GM12878 (cell line): ENCODE measurements around the gene ILKAP. TPM values are rescaled to one million over a fixed set of nuclear protein-coding genes. Genes with fewer than 3 reads are reported as not detected.

Source experiments
- ATAC-seq: fragments of 200-7000 bp; cut with Tn5 transposase; 3 replicates; pipeline ENCODE4 v1.9.1; 2020; ENCODE audit warnings: mild to moderate bottlenecking, moderate library complexity
- BruUV-seq: library from RNA; stranded (reverse); fragments of 400-500 nt; replicated peaks from 2 replicates; lab custom pipeline; 2021; lab: Mats Ljungman, UMichigan
- CTCF ChIA-PET: fragments of 300-600 bp; sonication (Branson Sonifier 250); formaldehyde crosslinking; extraction: SDS; loops from one replicate; lab custom pipeline; 2021; ENCODE audit warnings: inconsistent platforms; lab: Yijun Ruan, JAX
- POLR2A ChIA-PET: fragments of 350-600 bp; formaldehyde crosslinking; extraction: SDS; loops from one replicate; lab custom pipeline; 2021; ENCODE audit warnings: inconsistent platforms; lab: Charles Lee
- RAD21 ChIA-PET: fragments of 300-600 bp; sonication (Branson Sonifier 250); formaldehyde crosslinking; loops from one replicate; lab custom pipeline; 2023; ENCODE audit warnings: antibody characterized with exemption; ENCODE audit not compliant: unreplicated experiment; lab: Charles Lee
- SMC1A ChIA-PET: fragments of 300-600 bp; sonication (Branson Sonifier 250); formaldehyde crosslinking; loops from one replicate; lab custom pipeline; 2023; ENCODE audit not compliant: unreplicated experiment, uncharacterized antibody; lab: Charles Lee
- DNase-seq: peaks from one replicate; pipeline ENCODE4 v3.0.0-alpha.2; 2011; ENCODE audit warnings: low read depth, low spot score
- FAIRE-seq: peaks from 3 replicates; lab custom pipeline; 2011; peaks lifted over from hg19 to GRCh38; lab: Jason Lieb, UNC
- H2AFZ ChIP-seq: 2 replicates; pipeline ENCODE4 v1.6.0; 2011; ENCODE audit warnings: low read depth, low read length, control low read depth; ENCODE audit not compliant: control insufficient read depth
- H3K27ac ChIP-seq: 2 replicates; pipeline ENCODE4 v1.5.1; 2011; ENCODE audit warnings: control low read depth; ENCODE audit not compliant: control insufficient read depth, insufficient read depth
- H3K27me3 ChIP-seq, 2 experiments: replicated peaks in 1 of 2; 2 replicates each; pipeline versions ENCODE4 v1.6.0 to v1.6.1; 2011; ENCODE audit warnings: low read length in 1 of 2; ENCODE audit not compliant: control insufficient read depth in 2 of 2, insufficient read depth in 2 of 2
- H3K36me3 ChIP-seq, 2 experiments: 2 replicates each; pipeline ENCODE4 v1.5.1; 2011; ENCODE audit warnings: low read length in 1 of 2; ENCODE audit not compliant: control insufficient read depth in 2 of 2, insufficient read depth in 2 of 2
- H3K4me1 ChIP-seq: 2 replicates; pipeline ENCODE4 v1.6.1; 2011; ENCODE audit warnings: mild to moderate bottlenecking, low read length, moderate library complexity, mixed read lengths; ENCODE audit not compliant: control insufficient read depth, insufficient read depth
- H3K4me2 ChIP-seq: 2 replicates; pipeline ENCODE4 v1.6.0; 2011; ENCODE audit warnings: control low read depth; ENCODE audit not compliant: control insufficient read depth, insufficient read depth
- H3K4me3 ChIP-seq: fragments of 200-600 bp; sonication (generic); 2 replicates; pipeline ENCODE4 v1.5.1; 2016
- H3K79me2 ChIP-seq: 2 replicates; pipeline ENCODE4 v1.6.0; 2011; ENCODE audit warnings: low read length; ENCODE audit not compliant: control insufficient read depth, insufficient read depth
- H3K9ac ChIP-seq: 2 replicates; pipeline ENCODE4 v1.8.0; 2011; ENCODE audit warnings: low read length, control low read depth, mixed read lengths; ENCODE audit not compliant: control insufficient read depth, insufficient read depth
- H3K9me3 ChIP-seq: replicated peaks from 3 replicates; pipeline ENCODE4 v1.5.1; 2011; ENCODE audit warnings: mild to moderate bottlenecking, low read length; ENCODE audit not compliant: control insufficient read depth, insufficient read depth
- H4K20me1 ChIP-seq: 2 replicates; pipeline ENCODE4 v1.6.0; 2011; ENCODE audit not compliant: control insufficient read depth, insufficient read depth
- BCL11A ChIP-seq: IDR thresholded peaks from 2 replicates; pipeline ENCODE4 v1.6.1; 2011; ENCODE audit warnings: low read depth, low read length
- BCLAF1 ChIP-seq: fragments of 450-650 bp; IDR thresholded peaks from 2 replicates; pipeline ENCODE4 v1.6.1; 2017; ENCODE audit warnings: antibody characterized with exemption, mild to moderate bottlenecking, moderate library complexity
- DPF2 ChIP-seq: fragments of 450-650 bp; IDR thresholded peaks from 2 replicates; pipeline ENCODE4 v1.6.1; 2017; ENCODE audit warnings: mild to moderate bottlenecking
- HDAC6 ChIP-seq: fragments of 200-600 bp; sonication (generic); IDR thresholded peaks from one replicate; pipeline ENCODE4 v1.8.0; 2017; ENCODE audit warnings: antibody characterized with exemption; ENCODE audit not compliant: unreplicated experiment
- IKZF2 ChIP-seq, 2 experiments: fragments of 450-650 bp; IDR thresholded peaks; 2 replicates each; pipeline ENCODE4 v1.6.1; 2017; ENCODE audit warnings: mild to moderate bottlenecking in 2 of 2, moderate library complexity in 2 of 2
- KDM1A ChIP-seq: fragments of 200-600 bp; sonication (generic); IDR thresholded peaks from 2 replicates; pipeline ENCODE4 v1.6.1; 2016; ENCODE audit warnings: borderline replicate concordance
- MEF2A ChIP-seq: IDR thresholded peaks from 2 replicates; pipeline ENCODE4 v1.6.1; 2011; ENCODE audit warnings: low read depth, mild to moderate bottlenecking, low read length, moderate library complexity; ENCODE audit not compliant: insufficient read depth
- MTA2 ChIP-seq: fragments of 450-650 bp; IDR thresholded peaks from 2 replicates; pipeline ENCODE4 v1.6.1; 2016; ENCODE audit warnings: low read depth, mild to moderate bottlenecking, moderate library complexity
- NFYA ChIP-seq: IDR thresholded peaks from 2 replicates; pipeline ENCODE4 v1.6.1; 2011; ENCODE audit warnings: low read depth, mild to moderate bottlenecking, low read length, improper control_type of control experiment, borderline replicate concordance
- RAD51 ChIP-seq: fragments of 450-650 bp; IDR thresholded peaks from 2 replicates; pipeline ENCODE4 v1.6.1; 2016; ENCODE audit warnings: moderate library complexity, mild to moderate bottlenecking, inconsistent platforms
- RB1 ChIP-seq: fragments of 450-650 bp; formaldehyde crosslinking; IDR thresholded peaks from 2 replicates; pipeline ENCODE4 v1.6.1; 2017; ENCODE audit warnings: mild to moderate bottlenecking, borderline replicate concordance
- SREBF1 ChIP-seq: IDR thresholded peaks from 2 replicates; pipeline ENCODE4 v1.6.1; 2012; ENCODE audit warnings: mild to moderate bottlenecking, low read length
- TCF7 ChIP-seq: IDR thresholded peaks from 2 replicates; pipeline ENCODE4 v1.6.1; 2014; ENCODE audit warnings: antibody characterized with exemption, borderline replicate concordance
- ZBTB33 ChIP-seq: fragments of 450-650 bp; IDR thresholded peaks from 2 replicates; pipeline ENCODE4 v1.6.1; 2017; ENCODE audit warnings: mild to moderate bottlenecking
- ZNF622 ChIP-seq: fragments of 450-650 bp; IDR thresholded peaks from 2 replicates; pipeline ENCODE4 v1.6.1; 2017; ENCODE audit warnings: mild to moderate bottlenecking, inconsistent platforms
- WGBS: methylation state at CpG from one replicate; pipeline ENCODE4 v1.1.6; 2016; ENCODE audit warnings: low lambda C conversion rate; ENCODE audit not compliant: insufficient replicate concordance, insufficient coverage; ENCODE audit errors: missing lambda C conversion rate; 5-methylcytosine and 5-hydroxymethylcytosine counted together
- in situ Hi-C: fragments of 300-500 bp; cut with MboI; formaldehyde crosslinking; loops from 9 replicates; pipeline ENCODE4 v1.14.3; 2018; ENCODE audit warnings: mixed read lengths
- intact Hi-C: fragments of 100-400 bp; cut with micrococcal nuclease; formaldehyde crosslinking; loops from one replicate; pipeline ENCODE4 v1.14.2; 2022; ENCODE audit not compliant: unreplicated experiment
- polyA plus RNA-seq, 11 experiments: library from polyadenylated mRNA; depleted of rRNA in 4 of 11; unstranded in 6 of 11; stranded (reverse) in 5 of 11; fragments of >200 nt; fragmentation: Nextera tagmentation in 4 of 11; fragmentation: Illumina TruSeq in 1 of 11; extraction: Ambion mirVana in 4 of 11; extraction: Trizol in 1 of 11; gene quantifications; 1 replicate in 1 of 11; 2 replicates in 10 of 11; pipeline versions ENCODE4 v1.2.1 to v1.2.3, GENCODE V29; 2011 to 2016; ENCODE audit warnings: inconsistent platforms in 2 of 11, missing spikeins in 2 of 11, low read depth in 1 of 11
- total RNA-seq, 4 experiments: library from RNA; depleted of rRNA in 3 of 4; stranded (reverse); fragments of >200 nt in 3 of 4; fragmentation: Illumina TruSeq in 1 of 4; extraction: Trizol in 1 of 4; gene quantifications; 2 replicates each; pipeline versions ENCODE4 v1.2.1 to v1.2.3, GENCODE V29; 2013 to 2021

The ILKAP gene
- total and polyA plus RNA-seq, 10 of the 15 experiments (the other 5 are each of a cell fraction or from before 2014, with no cell fraction given) = 4.2 to 65.3 (median 37.3) TPM

GRCh38 chr2:238148981-238149380, 54.5 kb downstream of the ILKAP start:
- ChIA-PET RAD21 (no interaction called here), SMC1A (no interaction called here), CTCF (no interaction called here), POLR2A (no interaction called here)
- no peak overlapping the region for H3K9ac ChIP-seq
- H3K27me3 ChIP-seq = no peaks in the 10 kb centered on the region
- H3K79me2 ChIP-seq = no peaks in the 10 kb centered on the region
- no peaks in the 10 kb centered on the region for H3K9me3 ChIP-seq
- intact Hi-C loops = no loop called here
- WGBS = 55% methylated on average over 15 of the region's 15 CpGs
- no TSS peak for BruUV-seq
- TF ChIP-seq HDAC6 = no peak
- TF ChIP-seq IKZF2 (IDR thresholded peaks at IDR 0.05) = no peak
- TF ChIP-seq KDM1A = no peak
- TF ChIP-seq DPF2 = no peak
- no peak for TF ChIP-seq NFYA
- no peak for TF ChIP-seq TCF7
- TF ChIP-seq MTA2 = no peak
- no peak for TF ChIP-seq ZNF622
- TF ChIP-seq ZBTB33 = no peak
- no peak for TF ChIP-seq SREBF1
- TF ChIP-seq BCL11A = no peak
- no peak for TF ChIP-seq BCLAF1
- no peak for TF ChIP-seq RB1
- TF ChIP-seq RAD51 = no peak
- TF ChIP-seq MEF2A = no peak
- no peak overlapping the region for H3K4me3 ChIP-seq
- DNase-seq (no peak), FAIRE-seq (no peak), ATAC-seq (no peak)
- in situ Hi-C loops = no loop called here
- no peak overlapping the region for H3K27ac ChIP-seq
- H3K36me3 ChIP-seq = no peaks in the 10 kb centered on the region
- no peaks in the 10 kb centered on the region for H4K20me1 ChIP-seq
- H3K4me1 ChIP-seq = no peaks in the 10 kb centered on the region
- H3K4me2 ChIP-seq = no peak overlapping the region
- H2AFZ ChIP-seq = no peak overlapping the region
